ENCODE measurements around the gene VEPH1. TPM values are rescaled to one million over a fixed set of nuclear protein-coding genes. Genes with fewer than 3 reads are reported as not detected.

The VEPH1 gene
- total and polyA plus RNA-seq, 9 of the 15 experiments (the other 6 are each of a cell fraction or from before 2014, with no cell fraction given), result 4.5 to 15.6 (median 5.8) TPM

GRCh38 chr3:157279237-157279636, 224.0 kb downstream of the VEPH1 start (continued):
- TF ChIP-seq JUNB (CRISPR knock-in tag; conservative IDR thresholded peaks at IDR 0.05) (no peak), CTCFL (IDR thresholded peaks at IDR 0.05; ENCODE audit: borderline replicate concordance, insufficient read depth, low read depth, low read length, poor library complexity, severe bottlenecking) (no peak), ELF4 (CRISPR knock-in tag; IDR thresholded peaks at IDR 0.05) (peak; percentile 84; the same call in 1 of the 2 replicates), SIN3A (IDR thresholded peaks at IDR 0.05; ENCODE audit: borderline replicate concordance in 2 of 2, control insufficient read depth in 1 of 2, low read depth in 2 of 2, low read length in 2 of 2) (no peak), ZNF41 (CRISPR knock-in tag; conservative IDR thresholded peaks at IDR 0.05) (no peak), E2F6 (IDR thresholded peaks at IDR 0.05; ENCODE audit: borderline replicate concordance in 1 of 2, extremely low read depth in 1 of 2, insufficient read depth in 1 of 2, insufficient read length in 1 of 2, low read depth in 1 of 2, low read length in 1 of 2, poor library complexity in 1 of 2, severe bottlenecking in 1 of 2) (peak in 1 of 2 experiments; percentile 14), ZBTB33 (CRISPR knock-in tag; IDR thresholded peaks at IDR 0.05) (no peak), ZKSCAN3 (CRISPR knock-in tag; IDR thresholded peaks at IDR 0.05) (no peak), NR3C1 (CRISPR knock-in tag; IDR thresholded peaks at IDR 0.05) (no peak), ZSCAN29 (IDR thresholded peaks at IDR 0.05) (no peak), SOX6 (IDR thresholded peaks at IDR 0.05) (no peak), KDM2B (CRISPR knock-in tag; IDR thresholded peaks at IDR 0.05) (no peak), MCM2 (IDR thresholded peaks at IDR 0.05; ENCODE audit: low read depth) (no peak), FOXK2 (conservative IDR thresholded peaks at IDR 0.05 in 1 of 2, IDR thresholded peaks at IDR 0.05 in 1 of 2; ENCODE audit: low read depth in 2 of 2) (peak; percentile 30 to 48; a peak in 2 of 4 replicates), ZHX1 (conservative IDR thresholded peaks at IDR 0.05; ENCODE audit: low read length) (no peak), PTRF (tag; IDR thresholded peaks at IDR 0.05) (no peak), PHB (CRISPR knock-in tag; IDR thresholded peaks at IDR 0.05) (no peak), ZNF644 (tag; IDR thresholded peaks at IDR 0.05; ENCODE audit: low read depth) (0 out of 2 replicates have a peak, but pooled peaks have one; percentile 57), LCOR (CRISPR knock-in tag; IDR thresholded peaks at IDR 0.05) (0 out of 2 replicates have a peak, but pooled peaks have one; percentile 20), ZNF212 (CRISPR knock-in tag; IDR thresholded peaks at IDR 0.05) (no peak), CBX5 (IDR thresholded peaks at IDR 0.05; ENCODE audit: borderline replicate concordance, low read depth) (no peak)
